ENCODE results near the gene TMEM115. TPM values are rescaled to one million over a fixed set of nuclear protein-coding genes. Genes with fewer than 3 reads are reported as not detected.

Gene TMEM115
- total and polyA plus RNA-seq, 10 of the 15 experiments (the other 5 are each of a cell fraction or from before 2014, with no cell fraction given): 1.9 to 18.7 (median 13.2) TPM

- peak; percentile 56; the same call in 1 of the 2 replicates for TF ChIP-seq DPF2 (IDR thresholded peaks at IDR 0.05)
- no peak for TF ChIP-seq CBX3 (IDR thresholded peaks at IDR 0.05; ENCODE audit: borderline replicate concordance, low read depth)
- TF ChIP-seq SIX5 (IDR thresholded peaks at IDR 0.05; ENCODE audit: low read depth, low read length, severe bottlenecking): no peak
- TF ChIP-seq ZSCAN29 (IDR thresholded peaks at IDR 0.05): no peak
- TF ChIP-seq KLF5 (IDR thresholded peaks at IDR 0.05; ENCODE audit: partially characterized antibody): no peak
- TF ChIP-seq RELB (IDR thresholded peaks at IDR 0.05; ENCODE audit: low read depth): no peak
- no peak for TF ChIP-seq FOXK2 (IDR thresholded peaks at IDR 0.05)
- no peak for TF ChIP-seq FOS (IDR thresholded peaks at IDR 0.05; ENCODE audit: borderline replicate concordance, extremely low read depth, insufficient read length)
- TF ChIP-seq RAD21 (IDR thresholded peaks at IDR 0.05; ENCODE audit: insufficient read depth, low read depth, low read length): no peak
- TF ChIP-seq ZNF24 (IDR thresholded peaks at IDR 0.05): no peak
- no peak for TF ChIP-seq IKZF2 (IDR thresholded peaks at IDR 0.05)
- TF ChIP-seq BACH1 (IDR thresholded peaks at IDR 0.05; ENCODE audit: borderline replicate concordance): peak; percentile 74
- peak in 1 of 2 experiments; percentile 94; a peak in 2 of 3 replicates for TF ChIP-seq EGR1 (IDR thresholded peaks at IDR 0.05; ENCODE audit: borderline replicate concordance in 1 of 2, low read depth in 2 of 2, low read length in 2 of 2)
- TF ChIP-seq ZBTB4 (CRISPR knock-in tag; IDR thresholded peaks at IDR 0.05): no peak
- TF ChIP-seq NKRF (conservative IDR thresholded peaks at IDR 0.05): peak; percentile 98
- no peak for TF ChIP-seq USF1 (IDR thresholded peaks at IDR 0.05; ENCODE audit: borderline replicate concordance, extremely low read length, insufficient read depth, low read depth, low read length)
- no peak for TF ChIP-seq CTCF (IDR thresholded peaks at IDR 0.05 in 2 of 3, conservative IDR thresholded peaks at IDR 0.05 in 1 of 3; ENCODE audit: control insufficient read depth in 2 of 3, extremely low read depth in 1 of 3, insufficient read depth in 1 of 3, low read depth in 3 of 3, low read length in 3 of 3)
- TF ChIP-seq STAT1 (conservative IDR thresholded peaks at IDR 0.05): no peak
- no peak for TF ChIP-seq CBX5 (IDR thresholded peaks at IDR 0.05; ENCODE audit: low read depth)
- no peak for TF ChIP-seq WRNIP1 (IDR thresholded peaks at IDR 0.05; ENCODE audit: borderline replicate concordance, low read depth, low read length)
These were observed 22.0 kb downstream of the TMEM115 start (continued) for GRCh38 chr3:50337175-50337861.
